ENCODE measurements around the gene STAG1. TPM values are rescaled to one million over a fixed set of nuclear protein-coding genes. Genes with fewer than 3 reads are reported as not detected.
"Not testable (repeated sequence)": the region's sequence is repeated elsewhere in the genome, so short reads cannot be mapped to it uniquely, and the experiment has no call there.

Gene STAG1
- total RNA-seq, 2 experiments from 2014 or later = 41.2 to 44.8 TPM

GRCh38 chr3:136576279-136577009 is 175.7 kb downstream of the STAG1 start:
- no peaks in the 10 kb centered on the region for H3K9me3 Mint-ChIP-seq (ENCODE audit: low read depth)
- ATAC-seq (no peak), DNase-seq (no peak)
- no peaks in the 10 kb centered on the region for H3K4me1 Mint-ChIP-seq
- H3K27me3 Mint-ChIP-seq = no peaks in the 10 kb centered on the region
- H3K36me3 Mint-ChIP-seq = peaks cover 18% of the 10 kb centered on the region
- H3K4me3 Mint-ChIP-seq = no peak overlapping the region
- CTCF ChIA-PET = interaction anchor here (0.9 to 1.8 kb wide), 2 partner anchors 11 to 176 kb away, joined by 3 to 5 read pairs; partner anchors contain the start of gene STAG1
- H3K27ac Mint-ChIP-seq = no peak overlapping the region

- Mint-ChIP-seq H3K27me3 (no peaks in the 10 kb centered on the region), H3K4me1 (peaks cover 1% of the 10 kb centered on the region), H3K4me3 (no peak overlapping the region), H3K36me3 (peaks cover 23% of the 10 kb centered on the region), H3K9me3 (ENCODE audit: low read depth) (peaks cover 2% of the 10 kb centered on the region), H3K27ac (no peak overlapping the region)
- CTCF ChIA-PET = no interaction called here
- ATAC-seq = no peak
- no peak for DNase-seq
Measured at GRCh38 chr3:136567599-136568188, 184.5 kb downstream of the STAG1 start.

GRCh38 chr3:136564962-136565361 is 187.2 kb downstream of the STAG1 start:
- DNase-seq; H3K4me1 Mint-ChIP-seq; H3K9me3 Mint-ChIP-seq (ENCODE audit: low read depth); CTCF ChIA-PET; H3K4me3 Mint-ChIP-seq; ATAC-seq; H3K27ac Mint-ChIP-seq; H3K27me3 Mint-ChIP-seq: not testable (repeated sequence)
- H3K36me3 Mint-ChIP-seq = peaks cover 12% of the 10 kb centered on the region

GRCh38 chr3:136562026-136562425 is 190.2 kb downstream of the STAG1 start:
- DNase-seq (no peak), ATAC-seq (no peak)
- peaks cover 2% of the 10 kb centered on the region for H3K9me3 Mint-ChIP-seq (ENCODE audit: low read depth)
- peaks cover 9% of the 10 kb centered on the region for H3K36me3 Mint-ChIP-seq
- H3K4me1 Mint-ChIP-seq = peaks cover 1% of the 10 kb centered on the region
- H3K27me3 Mint-ChIP-seq = no peaks in the 10 kb centered on the region
- CTCF ChIA-PET = no interaction called here
- H3K27ac Mint-ChIP-seq = no peak overlapping the region
- no peak overlapping the region for H3K4me3 Mint-ChIP-seq

GRCh38 chr3:136559896-136560295 is 192.3 kb downstream of the STAG1 start:
- H3K4me3 Mint-ChIP-seq = no peak overlapping the region
- no peak for DNase-seq
- H3K36me3 Mint-ChIP-seq = peaks cover 5% of the 10 kb centered on the region
- H3K4me1 Mint-ChIP-seq = peaks cover 1% of the 10 kb centered on the region
- CTCF ChIA-PET = no interaction called here
- ATAC-seq = no peak
- H3K27me3 Mint-ChIP-seq = no peaks in the 10 kb centered on the region
- H3K9me3 Mint-ChIP-seq (ENCODE audit: low read depth) = peaks cover 2% of the 10 kb centered on the region
- H3K27ac Mint-ChIP-seq = no peak overlapping the region

- CTCF ChIA-PET = interaction anchor here (1.9 kb wide), 1 partner anchor 203 kb away, joined by 4 read pairs; the partner anchor contains the start of gene STAG1
- not testable (repeated sequence) for H3K4me1 Mint-ChIP-seq; H3K4me3 Mint-ChIP-seq; H3K27ac Mint-ChIP-seq; H3K9me3 Mint-ChIP-seq (ENCODE audit: low read depth); DNase-seq; H3K27me3 Mint-ChIP-seq; ATAC-seq
- peaks cover 24% of the 10 kb centered on the region for H3K36me3 Mint-ChIP-seq
Measured at GRCh38 chr3:136549461-136549860, 202.7 kb downstream of the STAG1 start.

GRCh38 chr3:136547293-136547692 is 204.9 kb downstream of the STAG1 start:
- H3K36me3 Mint-ChIP-seq = peaks cover 21% of the 10 kb centered on the region
- DNase-seq (no peak), ATAC-seq (no peak)
- H3K4me3 Mint-ChIP-seq = no peak overlapping the region
- CTCF ChIA-PET = interaction anchor here (1.4 to 3.0 kb wide), 4 partner anchors 203 to 467 kb away, joined by 3 to 12 read pairs (median 5); partner anchors contain the start of gene STAG1
- H3K4me1 Mint-ChIP-seq = peaks cover 6% of the 10 kb centered on the region
- H3K9me3 Mint-ChIP-seq (ENCODE audit: low read depth) = no peaks in the 10 kb centered on the region
- no peaks in the 10 kb centered on the region for H3K27me3 Mint-ChIP-seq
- no peak overlapping the region for H3K27ac Mint-ChIP-seq

- CTCF ChIA-PET = interaction anchor here (1.4 to 3.0 kb wide), 4 partner anchors 203 to 468 kb away, joined by 3 to 12 read pairs (median 5); partner anchors contain the start of gene STAG1
- no peak for ATAC-seq
Measured at GRCh38 chr3:136546720-136547119, 205.5 kb downstream of the STAG1 start.

GRCh38 chr3:136545664-136546268 is 206.4 kb downstream of the STAG1 start:
- CTCF ChIA-PET = interaction anchor here (1.8 to 3.0 kb wide), 2 partner anchors 207 to 468 kb away, joined by 6 to 12 read pairs; partner anchors contain the start of gene STAG1
- ATAC-seq (no peak), DNase-seq (no peak)
- Mint-ChIP-seq H3K9me3 (ENCODE audit: low read depth) (no peaks in the 10 kb centered on the region), H3K36me3 (peaks cover 15% of the 10 kb centered on the region), H3K4me3 (no peak overlapping the region), H3K27ac (no peak overlapping the region), H3K27me3 (no peaks in the 10 kb centered on the region), H3K4me1 (peaks cover 6% of the 10 kb centered on the region)

More at GRCh38 chr3:136546720-136547119, 205.5 kb downstream of the STAG1 start:
- Mint-ChIP-seq H3K27me3 (no peaks in the 10 kb centered on the region), H3K4me3 (no peak overlapping the region), H3K9me3 (ENCODE audit: low read depth) (no peaks in the 10 kb centered on the region), H3K36me3 (peaks cover 20% of the 10 kb centered on the region), H3K27ac (no peak overlapping the region), H3K4me1 (peaks cover 6% of the 10 kb centered on the region)
- no peak for DNase-seq

GRCh38 chr3:136544532-136544931 is 207.6 kb downstream of the STAG1 start:
- Mint-ChIP-seq H3K27ac (no peak overlapping the region), H3K36me3 (peaks cover 6% of the 10 kb centered on the region), H3K27me3 (no peaks in the 10 kb centered on the region), H3K4me1 (peaks cover 6% of the 10 kb centered on the region), H3K9me3 (ENCODE audit: low read depth) (no peaks in the 10 kb centered on the region), H3K4me3 (no peak overlapping the region)
- CTCF ChIA-PET = interaction anchor here (0.5 to 1.5 kb wide), 4 partner anchors 148 to 469 kb away, joined by 3 to 6 read pairs (median 4); partner anchors contain the start of gene STAG1
- DNase-seq = no peak
- ATAC-seq = no peak

GRCh38 chr3:136543385-136543784 is 208.8 kb downstream of the STAG1 start:
- ATAC-seq (no peak), DNase-seq (no peak)
- CTCF ChIA-PET = interaction anchor here (0.6 to 0.7 kb wide), 2 partner anchors 151 to 471 kb away, joined by 3 read pairs; no protein-coding TSS in a partner anchor
- Mint-ChIP-seq H3K4me3 (no peak overlapping the region), H3K36me3 (peaks cover 3% of the 10 kb centered on the region), H3K4me1 (peaks cover 6% of the 10 kb centered on the region), H3K27ac (no peak overlapping the region), H3K9me3 (ENCODE audit: low read depth) (no peaks in the 10 kb centered on the region), H3K27me3 (no peaks in the 10 kb centered on the region)

GRCh38 chr3:136535906-136536305 is 216.3 kb downstream of the STAG1 start:
- Mint-ChIP-seq H3K4me3 (no peak overlapping the region), H3K9me3 (ENCODE audit: low read depth) (peaks cover 6% of the 10 kb centered on the region), H3K27me3 (no peaks in the 10 kb centered on the region), H3K27ac (no peak overlapping the region), H3K36me3 (peaks cover 23% of the 10 kb centered on the region), H3K4me1 (no peaks in the 10 kb centered on the region)
- no peak for ATAC-seq
- CTCF ChIA-PET = no interaction called here
- no peak for DNase-seq

GRCh38 chr3:136532766-136533165 is 219.4 kb downstream of the STAG1 start:
- Mint-ChIP-seq H3K4me3 (no peak overlapping the region), H3K27ac (no peak overlapping the region), H3K9me3 (ENCODE audit: low read depth) (peaks cover 9% of the 10 kb centered on the region), H3K4me1 (no peaks in the 10 kb centered on the region), H3K36me3 (peaks cover 42% of the 10 kb centered on the region), H3K27me3 (no peaks in the 10 kb centered on the region)
- no peak for ATAC-seq
- CTCF ChIA-PET = no interaction called here
- no peak for DNase-seq
